HepG2 (cell line): ENCODE data around the gene SRSF11.

Source experiments
- THAP11 ChIP-seq: IDR thresholded peaks from 2 replicates; pipeline ENCODE4 v1.6.1; 2016; ENCODE audit warnings: missing biosample characterization, missing genetic modification reagents
- TF ChIP-seq, protein P1 (sequence below): sonication (generic); formaldehyde crosslinking; IDR thresholded peaks from 2 replicates; pipeline ENCODE4 v1.4.0; 2020; ENCODE audit warnings: missing genetic modification reagents, mild to moderate bottlenecking, borderline replicate concordance

DNA sequence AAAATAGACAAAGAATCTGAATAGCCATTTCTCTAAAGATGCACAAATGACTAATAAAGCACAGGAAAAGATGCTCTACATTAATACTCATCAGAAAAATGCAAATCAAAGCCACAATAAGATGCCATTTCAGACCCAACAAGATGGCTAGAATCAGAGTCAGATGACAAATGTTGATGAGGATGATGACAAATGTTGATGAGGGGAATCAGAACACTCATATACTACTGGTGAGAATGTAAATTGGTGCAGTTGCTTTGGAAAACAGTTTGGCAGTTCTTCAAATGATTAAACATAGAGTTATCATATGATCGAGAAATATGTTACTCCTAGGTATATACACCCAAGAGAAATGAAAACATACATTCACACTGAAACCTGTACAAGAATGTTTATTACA is 49.7 kb upstream of the SRSF11 start:
- no peak for TF ChIP-seq THAP11 (CRISPR knock-in tag)
- TF ChIP-seq, protein P1, sequence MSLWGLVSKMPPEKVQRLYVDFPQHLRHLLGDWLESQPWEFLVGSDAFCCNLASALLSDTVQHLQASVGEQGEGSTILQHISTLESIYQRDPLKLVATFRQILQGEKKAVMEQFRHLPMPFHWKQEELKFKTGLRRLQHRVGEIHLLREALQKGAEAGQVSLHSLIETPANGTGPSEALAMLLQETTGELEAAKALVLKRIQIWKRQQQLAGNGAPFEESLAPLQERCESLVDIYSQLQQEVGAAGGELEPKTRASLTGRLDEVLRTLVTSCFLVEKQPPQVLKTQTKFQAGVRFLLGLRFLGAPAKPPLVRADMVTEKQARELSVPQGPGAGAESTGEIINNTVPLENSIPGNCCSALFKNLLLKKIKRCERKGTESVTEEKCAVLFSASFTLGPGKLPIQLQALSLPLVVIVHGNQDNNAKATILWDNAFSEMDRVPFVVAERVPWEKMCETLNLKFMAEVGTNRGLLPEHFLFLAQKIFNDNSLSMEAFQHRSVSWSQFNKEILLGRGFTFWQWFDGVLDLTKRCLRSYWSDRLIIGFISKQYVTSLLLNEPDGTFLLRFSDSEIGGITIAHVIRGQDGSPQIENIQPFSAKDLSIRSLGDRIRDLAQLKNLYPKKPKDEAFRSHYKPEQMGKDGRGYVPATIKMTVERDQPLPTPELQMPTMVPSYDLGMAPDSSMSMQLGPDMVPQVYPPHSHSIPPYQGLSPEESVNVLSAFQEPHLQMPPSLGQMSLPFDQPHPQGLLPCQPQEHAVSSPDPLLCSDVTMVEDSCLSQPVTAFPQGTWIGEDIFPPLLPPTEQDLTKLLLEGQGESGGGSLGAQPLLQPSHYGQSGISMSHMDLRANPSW (CRISPR knock-in tag) = no peak
